GM19397 (cell line): Measurements from ENCODE around the gene PTPN4.

Experiments
- ATAC-seq: cut with Tn5 transposase; IDR thresholded peaks from one replicate; pipeline ENCODE4 v1.9.1; 2021; ENCODE audit warnings: mild to moderate bottlenecking, moderate library complexity; ENCODE audit not compliant: unreplicated experiment

PTPN4 gene

DNA sequence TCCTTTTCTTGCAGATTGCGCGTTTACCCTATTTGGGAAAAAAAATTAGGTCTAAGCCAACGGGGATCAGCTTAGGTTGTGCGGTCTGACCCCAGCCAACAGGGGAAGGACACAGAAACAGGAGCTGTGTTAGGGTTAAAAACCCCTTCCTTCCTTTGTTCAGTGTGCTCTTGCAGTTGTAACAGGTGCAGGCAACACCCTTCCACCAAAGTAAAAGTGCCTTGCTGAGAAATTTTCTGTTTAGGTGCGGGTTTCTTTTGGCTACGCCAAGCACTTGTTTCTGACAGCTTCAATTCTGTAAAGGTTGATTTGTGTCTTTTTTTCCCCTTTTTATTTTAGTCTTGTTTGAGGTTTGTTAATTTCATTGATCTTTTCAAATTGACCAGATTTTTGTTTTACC, 92.5 kb downstream of the PTPN4 start:
- no peak for ATAC-seq

DNA sequence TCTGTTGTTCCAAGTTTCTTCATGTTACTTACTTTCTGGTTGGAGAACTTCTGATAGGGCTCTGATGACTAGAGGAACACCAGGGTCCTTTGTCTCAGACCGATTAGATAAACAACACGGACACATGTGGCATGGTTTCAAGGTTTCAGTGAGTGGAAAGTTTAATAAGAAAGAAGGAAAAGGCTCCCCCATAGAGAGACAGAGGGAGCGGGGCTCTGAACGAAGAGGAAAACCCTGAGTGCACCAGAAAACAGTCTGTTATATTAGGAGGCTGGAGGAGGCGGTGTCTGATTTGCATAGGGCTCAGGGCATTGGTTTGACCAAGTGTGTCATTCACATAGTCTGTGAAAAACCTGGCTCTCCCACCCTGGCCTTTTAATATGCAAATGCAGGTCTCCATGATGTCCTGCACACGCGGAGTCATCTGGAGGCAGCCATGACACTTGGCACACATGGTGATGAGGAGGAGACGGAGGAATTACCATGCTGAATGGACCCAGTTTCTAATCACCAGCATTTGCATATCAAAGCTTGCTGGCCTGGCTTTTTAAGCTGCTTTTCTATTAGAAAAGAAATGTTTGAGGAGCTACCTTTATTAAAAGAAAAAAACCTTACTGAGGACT, 94.2 kb downstream of the PTPN4 start:
- no peak for ATAC-seq

- ATAC-seq, result no peak
Measured at GRCh38 chr2:119856469-119856901, 96.8 kb downstream of the PTPN4 start.

DNA sequence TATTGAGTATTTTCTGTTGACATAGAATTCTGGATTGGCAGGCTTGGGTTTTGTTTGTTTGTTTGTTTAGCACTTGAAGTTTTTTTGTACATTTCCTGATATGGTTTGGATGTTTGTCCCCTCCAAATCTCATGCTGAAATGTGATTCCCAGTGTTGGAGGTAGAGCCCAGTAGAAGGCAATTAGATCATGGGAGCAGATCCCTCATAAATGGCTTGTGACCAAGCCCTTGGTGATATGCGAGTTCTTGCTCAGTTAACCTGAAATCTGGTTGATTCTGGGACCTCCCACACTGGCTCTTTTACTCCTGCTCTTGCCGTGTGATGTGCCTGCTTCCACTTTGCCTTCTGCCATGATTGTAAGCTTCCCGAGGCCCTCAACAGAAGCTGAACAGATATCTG, 98.0 kb downstream of the PTPN4 start:
- no peak for ATAC-seq

GRCh38 chr2:119859528-119859927, 99.8 kb downstream of the PTPN4 start:
- no peak for ATAC-seq

- no peak for ATAC-seq
Measured at GRCh38 chr2:119860924-119861323, 101.2 kb downstream of the PTPN4 start.

DNA sequence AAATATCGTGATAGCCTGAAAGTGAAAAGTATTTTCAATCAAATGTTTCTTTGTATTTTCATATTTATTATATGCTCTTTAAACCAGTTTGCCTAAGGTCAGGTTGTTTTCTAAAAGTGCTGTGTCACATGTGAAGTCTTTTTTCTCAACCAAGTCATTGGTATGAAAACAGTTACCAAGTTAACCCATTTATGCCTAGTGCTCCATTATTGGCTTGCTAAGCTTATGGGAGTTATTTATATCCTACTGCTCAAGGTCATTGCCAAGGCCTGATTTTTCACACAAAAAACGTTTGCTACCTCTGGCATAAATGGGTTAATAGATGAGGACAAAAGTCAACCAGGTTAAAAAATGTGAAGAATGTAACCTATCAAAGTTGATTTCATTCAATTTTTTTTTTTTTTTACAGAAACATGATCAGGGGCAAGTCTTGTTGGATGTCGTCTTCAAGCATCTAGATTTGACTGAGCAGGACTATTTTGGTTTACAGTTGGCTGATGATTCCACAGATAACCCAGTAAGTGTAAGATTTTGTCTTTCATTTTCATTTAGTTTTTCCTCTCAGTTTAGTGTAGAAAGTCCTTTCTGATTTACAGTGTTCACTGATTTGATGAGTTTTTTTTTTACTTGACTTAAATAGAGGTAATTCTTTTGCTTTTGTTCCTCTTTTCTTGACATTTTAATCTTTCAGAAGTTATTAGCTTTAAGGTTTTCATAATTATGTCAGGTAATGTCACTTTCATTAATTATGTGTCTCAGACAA, 102.6 kb downstream of the PTPN4 start:
- peak; percentile 56 for ATAC-seq

DNA sequence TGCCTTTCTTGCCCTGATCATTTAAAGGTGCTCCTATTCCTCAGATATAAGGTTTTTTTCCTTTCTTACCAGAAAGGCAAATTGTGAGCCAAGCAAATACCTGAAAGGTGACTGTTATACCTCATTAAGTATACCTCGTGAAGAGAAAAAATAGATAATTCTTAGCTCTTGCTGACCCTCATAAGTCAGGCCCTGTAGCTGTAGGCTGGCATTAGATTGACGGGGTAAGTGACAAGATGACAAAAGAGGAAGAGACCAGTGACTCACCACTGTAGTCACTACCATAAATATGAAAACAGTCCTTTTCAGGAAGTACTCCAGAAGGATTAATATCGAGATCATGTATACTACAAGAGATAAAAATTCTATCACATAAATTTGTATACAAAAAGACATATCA, 104.6 kb downstream of the PTPN4 start:
- ATAC-seq, result no peak

DNA sequence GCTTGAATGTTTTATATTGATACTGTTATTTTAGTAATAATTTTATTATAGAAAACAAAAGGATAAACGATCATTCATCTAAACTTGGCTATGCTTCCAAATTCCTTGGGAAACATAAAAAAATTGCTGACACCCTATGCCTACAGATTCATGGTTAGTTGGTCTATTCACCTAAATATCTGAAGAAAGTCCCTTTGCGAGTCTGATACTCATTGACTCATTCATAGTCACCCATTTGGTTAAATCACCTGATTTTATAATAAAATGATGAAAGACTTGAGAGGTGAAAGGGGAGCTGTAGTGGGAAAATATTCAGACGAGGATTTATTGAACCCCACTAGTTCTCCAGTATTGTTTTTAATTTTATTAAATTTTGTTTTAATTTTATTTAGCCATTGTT, 112.0 kb downstream of the PTPN4 start:
- no peak for ATAC-seq

GRCh38 chr2:119873350-119874315, 113.9 kb downstream of the PTPN4 start:
- ATAC-seq, result no peak

- peak; percentile 80 for ATAC-seq
Measured at GRCh38 chr2:119879502-119879901, 119.8 kb downstream of the PTPN4 start.

DNA sequence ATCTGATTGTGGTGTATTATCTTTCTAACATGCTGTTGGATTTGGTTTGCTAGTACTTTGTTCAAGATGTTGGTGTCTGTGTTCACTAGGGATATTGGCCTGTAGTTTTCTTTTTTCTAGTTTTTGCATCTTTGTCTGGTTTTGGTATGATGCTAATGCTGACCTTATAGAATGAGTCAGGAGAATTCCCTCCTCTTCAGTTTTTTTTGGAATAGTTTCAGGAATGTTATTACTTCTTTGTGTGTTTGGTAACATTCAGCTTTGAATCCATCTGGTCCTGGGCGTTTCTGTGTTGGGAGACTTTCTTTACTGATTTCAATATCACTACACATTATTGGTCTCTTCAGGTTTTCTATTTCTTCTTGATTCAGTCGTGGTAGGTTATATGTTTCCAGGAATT, 129.0 kb downstream of the PTPN4 start:
- no peak for ATAC-seq

- no peak for ATAC-seq
Measured at GRCh38 chr2:119897736-119898395, 138.1 kb downstream of the PTPN4 start.

- ATAC-seq, result no peak
Measured at GRCh38 chr2:119901013-119901412, 141.3 kb downstream of the PTPN4 start.

- ATAC-seq, result no peak
Measured at GRCh38 chr2:119910566-119910965, 150.8 kb downstream of the PTPN4 start.

DNA sequence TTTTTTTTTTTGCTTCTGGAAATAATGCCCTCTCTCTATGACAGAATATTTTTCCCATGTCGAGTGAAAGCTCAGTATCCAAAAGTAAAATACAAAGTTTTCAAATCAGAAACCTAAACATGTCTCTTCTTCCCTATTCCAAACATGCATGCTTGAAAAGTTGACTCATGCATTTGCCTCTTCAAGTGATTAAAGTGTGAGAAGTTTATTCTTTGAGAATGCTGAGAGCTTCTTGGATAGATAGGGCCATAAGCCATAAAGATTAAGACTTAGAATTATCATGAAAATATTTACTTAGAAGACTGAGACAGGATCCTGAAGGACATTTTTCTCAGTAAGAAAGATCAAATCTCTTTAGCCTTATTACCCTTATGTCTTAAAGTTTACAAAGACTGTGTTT, 154.5 kb downstream of the PTPN4 start:
- ATAC-seq, result no peak

GRCh38 chr2:119921825-119922224, 162.1 kb downstream of the PTPN4 start:
- ATAC-seq, result no peak

DNA sequence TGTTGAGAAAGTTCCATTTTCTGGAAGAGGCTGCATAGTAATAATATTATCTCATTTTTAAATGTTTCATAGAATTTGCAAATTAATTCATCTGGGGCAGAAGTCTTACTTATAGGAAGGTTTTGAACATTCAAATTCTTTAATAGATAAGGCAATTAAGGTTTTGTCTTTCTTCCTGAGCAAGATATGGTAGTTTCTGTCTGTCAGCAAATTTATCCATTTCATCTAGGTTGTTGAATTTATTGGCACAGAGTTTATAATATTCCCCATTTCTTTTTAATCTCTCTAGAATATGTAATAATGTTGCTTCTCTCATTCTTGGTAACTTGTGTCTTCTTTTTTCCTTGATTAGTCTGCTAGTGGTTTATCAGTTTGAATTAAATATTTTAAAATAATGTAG, 163.0 kb downstream of the PTPN4 start:
- ATAC-seq, result no peak

- ATAC-seq, result no peak
Measured at GRCh38 chr2:119929537-119929936, 169.8 kb downstream of the PTPN4 start.

DNA sequence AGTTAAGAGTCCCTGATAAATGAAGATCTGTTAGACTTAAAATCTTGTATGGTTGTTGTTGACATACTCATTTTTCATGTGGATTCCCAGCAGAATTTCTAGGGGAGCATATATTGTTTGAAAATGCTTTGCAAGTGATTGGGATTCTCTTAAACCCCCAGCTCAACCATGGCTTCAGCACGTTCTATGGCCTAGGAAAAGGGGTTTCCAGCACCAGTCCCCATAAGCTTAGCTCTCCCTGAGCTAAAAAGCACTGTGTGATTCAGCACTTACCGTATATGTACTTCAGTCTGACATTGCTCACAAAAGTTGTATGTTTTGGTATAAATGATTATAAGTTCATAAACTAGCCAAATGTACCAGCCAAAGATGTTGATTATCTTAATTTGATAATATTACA, 173.1 kb downstream of the PTPN4 start:
- ATAC-seq, result no peak

GRCh38 chr2:119934319-119934718, 174.6 kb downstream of the PTPN4 start:
- ATAC-seq, result no peak
